ENCODE measurements around the gene AUTS2. TPM values are rescaled to one million over a fixed set of nuclear protein-coding genes. Genes with fewer than 3 reads are reported as not detected.

Gene AUTS2
- total and polyA plus RNA-seq, 2 of the 8 experiments (the other 6 are each of a cell fraction or from before 2014, with no cell fraction given), result 25.9 to 101 TPM

GRCh38 chr7:69645683-69646082, 47.4 kb downstream of the AUTS2 start:
- no peak overlapping the region for H2BK15ac ChIP-seq (ENCODE audit: low read length)
- H2AK5ac ChIP-seq (ENCODE audit: low read depth, low read length), result no peak overlapping the region
- no peak overlapping the region for H3K14ac ChIP-seq (ENCODE audit: insufficient read length)
- peaks cover 2 to 16% (median 3%) of the 10 kb centered on the region in 4 experiments; a peak in 6 of 7 replicates for H3K4me1 ChIP-seq (replicated peaks in 1 of 4; ENCODE audit: control insufficient read depth in 3 of 4, insufficient read depth in 4 of 4, low read length in 3 of 4)
- peak overlapping the region; percentile 41 to 59; a peak in 3 of 4 replicates for H3K4me2 ChIP-seq (ENCODE audit: insufficient read depth in 1 of 2, low read depth in 2 of 2, low read length in 2 of 2)
- peak; percentile 42 for FAIRE-seq
- no peaks in the 10 kb centered on the region for H3K9me3 ChIP-seq (ENCODE audit: insufficient read depth in 2 of 2, low read depth in 1 of 2, low read length in 1 of 2)
- H3K79me2 ChIP-seq (ENCODE audit: control insufficient read depth in 1 of 2, insufficient read depth in 2 of 2, low read length in 2 of 2), result no peaks in the 10 kb centered on the region
- no peak overlapping the region for H3K4ac ChIP-seq (replicated peaks; ENCODE audit: insufficient read length, low read depth, low read length)
- no peaks in the 10 kb centered on the region for H4K20me1 ChIP-seq (replicated peaks in 1 of 2; ENCODE audit: control insufficient read depth in 1 of 2, insufficient read depth in 2 of 2, low read length in 2 of 2)
- H3K4me3 ChIP-seq (ENCODE audit: extremely low read depth in 1 of 4, insufficient read depth in 2 of 4, low read depth in 3 of 4, low read length in 4 of 4), result 0 out of 8 replicates have a peak overlapping the region, but pooled peaks of 1 of the 4 experiments have one; percentile 2
- no peak overlapping the region for H3K23ac ChIP-seq (ENCODE audit: insufficient read length)
- H2BK20ac ChIP-seq (ENCODE audit: low read length), result no peak overlapping the region
- H4K91ac ChIP-seq (replicated peaks; ENCODE audit: insufficient read length, low read length), result no peak overlapping the region
- no peak overlapping the region for H2BK120ac ChIP-seq (replicated peaks; ENCODE audit: low read depth, low read length)
- H3K56ac ChIP-seq (replicated peaks; ENCODE audit: insufficient read length, low read depth, low read length), result no peak overlapping the region
- H3K23me2 ChIP-seq (ENCODE audit: low read depth, low read length), result no peaks in the 10 kb centered on the region
- 3% methylated on average over 4 of the region's 4 CpGs; no CpG with 5 or more reads in 1 of the 2 experiments for WGBS, 2 experiments (ENCODE audit: extremely low coverage in 1 of 2, insufficient coverage in 1 of 2, insufficient read length in 1 of 2, insufficient replicate concordance in 2 of 2, low coverage in 1 of 2, low lambda C conversion rate in 2 of 2, missing lambda C conversion rate in 1 of 2)
- H3K18ac ChIP-seq (ENCODE audit: extremely low read depth, low read length), result peak overlapping the region; percentile 42; the same call in 1 of the 2 replicates
- peak overlapping the region; percentile 30; the same call in 1 of the 2 replicates for H2BK12ac ChIP-seq (ENCODE audit: low read depth, low read length)
- TF ChIP-seq POLR2AphosphoS5 (IDR thresholded peaks at IDR 0.05; ENCODE audit: low read depth, low read length) (no peak), SP1 (IDR thresholded peaks at IDR 0.05; ENCODE audit: low read depth, low read length) (0 out of 2 replicates have a peak, but pooled peaks have one; percentile 46), PHF8 (conservative IDR thresholded peaks at IDR 0.05; ENCODE audit: low read depth, low read length) (no peak), E2F6 (IDR thresholded peaks at IDR 0.05) (no peak)
- CTCF ChIA-PET (ENCODE audit: partially characterized antibody), result interaction anchor here (0.6 kb wide), 2 partner anchors 392 to 941 kb away, joined by 3 to 4 read pairs; no protein-coding TSS in a partner anchor
- H3K27ac ChIP-seq (ENCODE audit: low read depth, low read length), result no peak overlapping the region
- no peak overlapping the region for H2BK5ac ChIP-seq (ENCODE audit: low read depth, low read length)
- H3K79me1 ChIP-seq (ENCODE audit: low read depth, low read length), result no peaks in the 10 kb centered on the region
- no peaks in the 10 kb centered on the region for H3K27me3 ChIP-seq (replicated peaks in 1 of 4; ENCODE audit: control insufficient read depth in 3 of 4, extremely low read depth in 1 of 4, insufficient read depth in 3 of 4, low read length in 3 of 4)
- no peak overlapping the region for H3K9ac ChIP-seq (replicated peaks in 1 of 4; ENCODE audit: extremely low read depth in 1 of 4, low read depth in 3 of 4, low read length in 3 of 4)
- H2AFZ ChIP-seq (ENCODE audit: low read length), result no peak overlapping the region
- no peaks in the 10 kb centered on the region for H3K36me3 ChIP-seq (ENCODE audit: control insufficient read depth in 2 of 4, insufficient read depth in 4 of 4, low read length in 3 of 4)
- H4K8ac ChIP-seq (ENCODE audit: extremely low read depth, insufficient read depth, low read length), result no peak overlapping the region; the same call in 1 of the 2 replicates
- POLR2A ChIA-PET (ENCODE audit: partially characterized antibody), result interaction anchor here (1.2 kb wide), 1 partner anchor 42 kb away, joined by 3 read pairs; no protein-coding TSS in a partner anchor
- DNase-seq (ENCODE audit: low read depth in 1 of 2, low spot score in 2 of 2), result peak in 1 of 2 experiments; percentile 36
- H4K5ac ChIP-seq (ENCODE audit: insufficient read length, low read depth, low read length), result no peak overlapping the region
